Omental fat pad (tissue), 4 donors: ENCODE measurements around the gene NR4A3. TPM values are rescaled to one million over a fixed set of nuclear protein-coding genes. Genes with fewer than 3 reads are reported as not detected.
"Not testable (repeated sequence)": the region's sequence is repeated elsewhere in the genome, so short reads cannot be mapped to it uniquely, and the experiment has no call there.

Source experiments
- ATAC-seq: fragments of 150-250 bp; one replicate; pipeline ENCODE4 v1.9.1; 2016; ENCODE audit warnings: mild to moderate bottlenecking, moderate library complexity; ENCODE audit not compliant: low FRiP score
- DNase-seq: peaks from one replicate; pipeline ENCODE4 v3.0.0-alpha.2; 2019; ENCODE audit warnings: low spot score
- total RNA-seq, 4 donors: library from RNA; depleted of rRNA; stranded (reverse); fragments of >200 nt; gene quantifications; one replicate each; pipeline ENCODE4 v1.1.0, GENCODE V29; 2016
- TF ChIP-seq, protein P1 (sequence below), 3 donors: fragments of 450-650 bp; IDR thresholded peaks; one replicate each; pipeline ENCODE4 v1.5.1; 2016 to 2017; ENCODE audit warnings: antibody characterized with exemption in 3 of 3, mild to moderate bottlenecking in 3 of 3, moderate library complexity in 2 of 3

NR4A3 gene
- total RNA-seq, 4 donors from 2014 or later: 12.4 to 216 (median 26.3) TPM

DNA sequence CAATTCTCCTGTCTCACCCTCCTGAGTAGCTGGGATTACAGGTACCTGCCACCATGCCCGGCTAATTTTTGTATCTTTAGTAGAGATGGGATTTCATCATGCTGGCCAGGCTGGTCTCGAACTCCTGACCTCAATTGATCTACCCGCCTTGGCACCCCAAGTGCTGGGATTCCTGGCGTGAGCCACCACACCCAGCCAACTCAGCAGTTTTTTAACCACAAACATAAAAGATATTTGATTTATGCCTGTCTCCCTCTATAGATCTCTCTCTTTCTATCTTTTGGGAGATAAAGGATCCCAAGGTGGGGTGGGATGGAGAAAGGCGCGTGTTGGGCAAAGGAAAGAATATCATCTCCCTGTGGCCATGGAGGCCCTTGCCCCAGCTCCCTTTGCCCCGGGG, 26.8 kb downstream of the NR4A3 start:
- ATAC-seq (no peak), DNase-seq (no peak)
- TF ChIP-seq, protein P1, sequence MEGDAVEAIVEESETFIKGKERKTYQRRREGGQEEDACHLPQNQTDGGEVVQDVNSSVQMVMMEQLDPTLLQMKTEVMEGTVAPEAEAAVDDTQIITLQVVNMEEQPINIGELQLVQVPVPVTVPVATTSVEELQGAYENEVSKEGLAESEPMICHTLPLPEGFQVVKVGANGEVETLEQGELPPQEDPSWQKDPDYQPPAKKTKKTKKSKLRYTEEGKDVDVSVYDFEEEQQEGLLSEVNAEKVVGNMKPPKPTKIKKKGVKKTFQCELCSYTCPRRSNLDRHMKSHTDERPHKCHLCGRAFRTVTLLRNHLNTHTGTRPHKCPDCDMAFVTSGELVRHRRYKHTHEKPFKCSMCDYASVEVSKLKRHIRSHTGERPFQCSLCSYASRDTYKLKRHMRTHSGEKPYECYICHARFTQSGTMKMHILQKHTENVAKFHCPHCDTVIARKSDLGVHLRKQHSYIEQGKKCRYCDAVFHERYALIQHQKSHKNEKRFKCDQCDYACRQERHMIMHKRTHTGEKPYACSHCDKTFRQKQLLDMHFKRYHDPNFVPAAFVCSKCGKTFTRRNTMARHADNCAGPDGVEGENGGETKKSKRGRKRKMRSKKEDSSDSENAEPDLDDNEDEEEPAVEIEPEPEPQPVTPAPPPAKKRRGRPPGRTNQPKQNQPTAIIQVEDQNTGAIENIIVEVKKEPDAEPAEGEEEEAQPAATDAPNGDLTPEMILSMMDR (IDR thresholded peaks at IDR 0.05): no peak

DNA sequence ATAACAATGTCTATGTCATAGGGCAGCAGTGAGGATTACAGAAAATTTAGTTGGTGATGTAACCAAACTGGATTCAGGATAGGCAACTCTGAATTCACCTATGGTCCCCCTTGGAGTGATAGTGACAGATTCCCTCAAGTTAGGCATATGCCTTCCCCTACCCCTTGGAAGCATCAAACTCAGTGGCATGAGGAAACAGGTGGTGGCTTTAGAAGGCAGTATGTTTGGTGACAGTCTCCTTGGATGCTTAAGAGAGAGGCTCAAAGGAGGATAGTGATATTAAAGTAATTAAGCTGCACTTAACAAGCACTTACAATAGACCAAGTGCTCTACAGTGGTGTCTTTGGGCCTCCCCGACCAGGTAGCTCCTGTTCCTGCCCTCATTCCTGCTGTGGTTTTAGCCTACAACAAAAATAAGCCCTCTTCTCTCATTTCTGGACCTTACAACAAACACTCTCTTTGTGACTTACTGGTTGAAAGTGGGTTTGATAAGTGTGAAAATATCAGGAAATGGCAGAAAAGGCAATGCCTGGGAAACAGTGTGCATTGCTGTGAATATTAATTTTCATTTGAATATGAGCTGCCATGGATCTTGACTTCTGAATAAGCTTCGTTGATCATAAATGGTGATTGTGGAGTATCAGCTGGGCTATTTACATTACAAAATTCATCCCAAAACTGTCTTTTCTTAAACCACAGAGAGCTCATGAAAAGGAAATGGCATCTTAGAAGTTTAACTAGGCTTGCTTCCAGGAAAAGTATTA, 29.2 kb downstream of the NR4A3 start:
- ATAC-seq: no peak
- DNase-seq: no peak
- TF ChIP-seq, protein P1 (IDR thresholded peaks at IDR 0.05): no peak

DNA sequence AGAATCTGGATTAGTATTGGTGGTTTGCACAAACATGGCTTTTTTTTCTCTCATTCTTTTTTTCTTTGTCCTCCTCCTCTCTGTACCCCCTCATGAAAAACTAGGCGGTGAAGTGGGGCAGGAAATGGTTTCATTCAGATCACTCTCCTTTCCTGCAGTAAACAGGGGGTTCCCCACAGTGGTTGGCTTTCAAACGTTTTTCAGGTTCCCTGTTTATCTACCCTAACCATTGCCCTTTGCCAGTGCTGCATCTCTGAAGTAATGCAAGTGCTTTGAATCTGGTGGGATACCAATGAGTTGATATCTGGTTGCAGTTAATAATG, 29.8 kb downstream of the NR4A3 start:
- TF ChIP-seq, protein P1 (IDR thresholded peaks at IDR 0.05): no peak
- no peak for DNase-seq
- no peak for ATAC-seq

DNA sequence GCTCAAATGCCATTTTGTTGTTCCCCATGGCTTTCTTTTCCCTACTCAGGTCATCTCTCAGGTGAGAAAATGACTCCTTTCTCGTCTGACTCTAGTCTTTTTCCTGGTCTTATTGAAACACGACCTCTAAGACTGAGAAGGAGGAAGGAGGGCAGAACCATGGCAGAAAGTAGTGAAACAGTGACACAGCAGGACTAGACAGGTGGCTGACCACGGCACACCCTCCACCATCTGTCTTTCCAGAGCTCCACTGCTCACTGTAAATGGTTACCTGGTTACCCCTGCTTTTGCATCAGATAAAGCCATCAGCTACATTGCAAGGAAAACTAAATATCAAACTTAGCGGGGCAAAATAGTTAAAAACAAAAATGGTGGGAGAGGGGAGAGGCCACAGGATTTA, 30.9 kb downstream of the NR4A3 start:
- ATAC-seq (no peak), DNase-seq (no peak)
- TF ChIP-seq, protein P1 (IDR thresholded peaks at IDR 0.05): no peak

DNA sequence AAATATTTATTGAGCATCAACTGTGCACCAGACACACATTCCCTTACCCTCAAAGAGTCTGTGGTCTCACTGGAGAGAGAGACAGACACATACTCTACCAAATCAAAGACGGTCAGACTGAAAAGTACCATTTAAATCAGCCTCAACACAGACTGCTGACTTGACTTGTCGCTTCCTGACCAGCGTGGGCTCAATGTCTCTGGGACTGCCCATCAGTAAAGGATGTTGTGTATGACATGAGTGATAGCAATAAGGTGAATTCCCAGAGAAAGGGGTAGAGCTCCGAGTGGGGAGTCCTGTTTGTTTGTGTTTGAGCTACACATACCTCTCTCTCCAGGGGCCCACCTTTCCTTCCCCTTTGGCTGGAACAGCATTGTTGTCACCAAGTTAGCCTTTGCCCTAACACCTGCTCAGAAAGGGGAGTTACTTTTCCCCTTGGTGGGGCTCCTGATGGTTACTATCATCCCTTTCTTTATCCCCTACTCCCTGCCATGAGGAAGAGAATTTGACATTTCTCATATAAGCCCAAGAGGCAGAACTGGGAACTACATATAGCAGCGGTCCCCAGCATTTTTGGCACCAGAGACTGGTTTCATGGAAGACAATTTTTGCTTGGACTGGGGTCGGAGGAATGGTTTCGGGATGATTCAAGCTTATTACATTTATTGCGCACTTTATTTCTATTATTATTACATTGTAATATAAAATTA, 33.9 kb downstream of the NR4A3 start:
- no peak for DNase-seq
- TF ChIP-seq, protein P1 (IDR thresholded peaks at IDR 0.05): no peak

DNA sequence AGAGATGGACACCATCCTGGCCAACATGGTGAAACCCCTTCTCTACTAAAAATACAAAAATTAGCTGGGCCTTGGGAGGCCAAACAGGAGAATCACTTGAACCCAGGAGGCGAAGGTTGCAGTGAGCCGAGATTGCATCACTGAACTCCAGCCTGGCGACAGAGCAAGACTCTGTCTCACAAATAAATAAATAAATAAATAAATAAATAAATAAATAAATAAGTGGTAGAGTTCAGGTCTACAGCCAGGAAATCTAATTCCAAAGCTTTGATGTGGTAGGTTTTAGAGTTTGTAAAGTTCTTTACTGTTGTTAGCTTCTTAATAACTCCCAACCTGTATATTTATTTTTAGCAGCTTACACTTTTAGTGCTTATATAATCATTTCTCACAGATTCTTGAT, 35.9 kb downstream of the NR4A3 start:
- DNase-seq, ATAC-seq: not testable (repeated sequence)

More for the DNA sequence above, 33.9 kb downstream of the NR4A3 start:
- ATAC-seq: no peak

DNA sequence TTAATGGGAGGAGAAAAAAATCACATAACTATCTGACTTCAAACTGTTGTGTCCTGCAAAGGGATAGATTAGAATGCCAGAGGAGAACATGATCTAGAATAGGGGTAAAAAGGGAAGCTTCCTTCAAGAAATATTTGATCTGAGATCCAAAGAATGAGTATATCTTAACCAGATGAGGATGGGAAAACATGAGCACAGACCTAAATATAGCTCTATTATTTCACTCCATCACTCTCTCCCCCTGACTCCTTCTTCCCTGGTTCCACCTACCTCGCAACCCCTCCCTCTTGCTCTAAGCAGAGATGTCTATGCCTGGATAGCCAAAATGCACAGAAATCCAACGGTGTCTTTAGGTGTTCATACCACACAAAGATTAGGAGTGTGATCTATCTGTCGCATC, 36.4 kb downstream of the NR4A3 start:
- DNase-seq: no peak
- TF ChIP-seq, protein P1 (IDR thresholded peaks at IDR 0.05): no peak
- no peak for ATAC-seq
